ENCODE measurements around the gene CSNK1E. TPM values are rescaled to one million over a fixed set of nuclear protein-coding genes. Genes with fewer than 3 reads are reported as not detected.

CSNK1E gene
- total and polyA plus RNA-seq, 2 of the 4 experiments (the other 2 are of a cell fraction) = 116 to 276 TPM

GRCh38 chr22:38310518-38311322, 6.5 kb downstream of the CSNK1E start:
- ATAC-seq (ENCODE audit: low read depth) (no peak), DNase-seq (no peak)
- Histone ChIP-seq H3K27ac (ENCODE audit: insufficient read depth, low read length) (peak overlapping the region; percentile 41), H3K14ac (replicated peaks; ENCODE audit: low read depth, low read length) (peak overlapping the region; percentile 43), H3K36me3 (ENCODE audit: control insufficient read depth, insufficient read depth, low read length) (peaks cover 44% of the 10 kb centered on the region), H3K9ac (ENCODE audit: low read depth, low read length) (no peak overlapping the region), H2AK9ac (replicated peaks; ENCODE audit: low read depth, low read length, poor library complexity) (peak overlapping the region; percentile 6), H3K23ac (ENCODE audit: low read depth, low read length) (peak overlapping the region; percentile 65), H4K91ac (ENCODE audit: insufficient read depth, low read depth, low read length) (no peak overlapping the region; the same call in 1 of the 2 replicates), H2BK20ac (ENCODE audit: low read depth, low read length) (no peak overlapping the region; the same call in 1 of the 2 replicates), H3K9me1 (ENCODE audit: insufficient read depth, low read length) (peaks cover 45% of the 10 kb centered on the region), H3K27me3 (ENCODE audit: control insufficient read depth, insufficient read depth, low read length) (no peaks in the 10 kb centered on the region), H4K5ac (ENCODE audit: low read depth, low read length) (no peak overlapping the region), H2BK5ac (ENCODE audit: low read depth, low read length, poor library complexity, severe bottlenecking) (peak overlapping the region; percentile 67), H4K8ac (ENCODE audit: low read depth in 2 of 2, low read length in 2 of 2) (peak overlapping the region; percentile 10 to 41; a peak in 1 of 4 replicates), H4K20me1 (ENCODE audit: insufficient read depth, low read length) (peaks cover 98% of the 10 kb centered on the region), H3K4ac (ENCODE audit: low read depth, low read length) (peak overlapping the region; percentile 12; the same call in 1 of the 2 replicates), H3K9me3 (ENCODE audit: control insufficient read depth, insufficient read depth, low read length) (no peaks in the 10 kb centered on the region), H2AK5ac (ENCODE audit: low read depth, low read length) (peak overlapping the region; percentile 51; the same call in 1 of the 2 replicates), H3K18ac (ENCODE audit: low read depth, low read length) (no peak overlapping the region), H3K56ac (ENCODE audit: extremely low read depth, insufficient read depth, low read length) (no peak overlapping the region), H3K79me1 (ENCODE audit: low read depth in 1 of 2, low read length in 2 of 2) (peaks cover 0 to 63% of the 10 kb centered on the region in 2 experiments; a peak in 2 of 4 replicates), H3K4me3 (ENCODE audit: insufficient read depth, low read depth, low read length) (no peak overlapping the region), H3K4me2 (ENCODE audit: low read depth, low read length) (peak overlapping the region; percentile 20; the same call in 1 of the 2 replicates), H2BK15ac (ENCODE audit: low read depth, low read length) (no peak overlapping the region), H2AFZ (replicated peaks; ENCODE audit: low read length, poor library complexity) (no peak overlapping the region), H3K4me1 (ENCODE audit: control insufficient read depth, insufficient read depth, low read length) (peaks cover 51% of the 10 kb centered on the region), H2BK120ac (ENCODE audit: low read depth, low read length) (no peak overlapping the region)
- WGBS, 2 experiments (ENCODE audit: extremely low coverage in 2 of 2, insufficient read length in 1 of 2) = 83% methylated on average over 7 of the region's 18 CpGs; no CpG with 5 or more reads in 1 of the 2 experiments
- dilution Hi-C loops (cut with HindIII; ENCODE audit: low sequenced_read_pairs, unreplicated experiment) = no loop called here
- in situ Hi-C loops (cut with MboI; ENCODE audit: low sequenced_read_pairs) = no loop called here
- intact Hi-C loops (cut with micrococcal nuclease) = no loop called here
- POLR2A ChIA-PET (ENCODE audit: unreplicated experiment) = no interaction called here
- BruUV-seq (replicated peaks) = no TSS peak
- CTCF ChIA-PET = no interaction called here
- TF ChIP-seq BHLHE40 (IDR thresholded peaks at IDR 0.05; ENCODE audit: low read depth, low read length) (no peak), MXI1 (IDR thresholded peaks at IDR 0.05; ENCODE audit: borderline replicate concordance, low read depth, low read length) (no peak), ELK1 (IDR thresholded peaks at IDR 0.05; ENCODE audit: borderline replicate concordance, low read depth, low read length) (no peak), CEBPB (IDR thresholded peaks at IDR 0.05; ENCODE audit: low read depth, low read length) (no peak), USF2 (IDR thresholded peaks at IDR 0.05; ENCODE audit: low read depth, low read length) (no peak), POLR2A (IDR thresholded peaks at IDR 0.05; ENCODE audit: low read depth, low read length) (no peak), MAZ (IDR thresholded peaks at IDR 0.05; ENCODE audit: borderline replicate concordance, low read depth, low read length) (no peak), NFE2L2 (IDR thresholded peaks at IDR 0.05; ENCODE audit: low read depth, low read length) (no peak), RCOR1 (IDR thresholded peaks at IDR 0.05; ENCODE audit: insufficient replicate concordance, low read length) (no peak), CTCF (conservative IDR thresholded peaks at IDR 0.05; ENCODE audit: low read depth, low read length) (no peak), FOS (IDR thresholded peaks at IDR 0.05; ENCODE audit: low read depth, low read length) (no peak), RAD21 (IDR thresholded peaks at IDR 0.05; ENCODE audit: low read length) (no peak), RFX5 (IDR thresholded peaks at IDR 0.05; ENCODE audit: low read depth, low read length) (no peak), SMC3 (IDR thresholded peaks at IDR 0.05; ENCODE audit: low read depth, low read length) (no peak)

Data from IMR-90 (cell line).